Breast epithelium (tissue), 4 donors: Measurements from ENCODE around the gene COPS3. TPM values are rescaled to one million over a fixed set of nuclear protein-coding genes. Genes with fewer than 3 reads are reported as not detected.
A peak's percentile ranks its signal among the peaks of the same experiment; 100 is the strongest.

Experiments
- DNase-seq, 2 donors: peaks; one replicate each; pipeline ENCODE4 v3.0.0-alpha.2; 2019; ENCODE audit warnings: low spot score in 2 of 2
- H3K27ac ChIP-seq, 2 donors: fragments of 200-600 bp; sonication (generic) in 1 of 2; one replicate each; pipeline ENCODE4 v1.5.1; 2016 to 2019; ENCODE audit warnings: mild to moderate bottlenecking in 1 of 2
- H3K27me3 ChIP-seq, 2 donors: fragments of 200-600 bp; sonication (generic) in 1 of 2; one replicate each; pipeline versions ENCODE4 v1.5.1 to v1.6.0; 2017 to 2019; ENCODE audit warnings: control low read depth in 1 of 2, mild to moderate bottlenecking in 1 of 2
- H3K36me3 ChIP-seq: fragments of 200-600 bp; one replicate; pipeline ENCODE4 v1.5.1; 2019
- H3K4me1 ChIP-seq, 2 donors: fragments of 200-600 bp; sonication (generic); one replicate each; pipeline ENCODE4 v1.5.1; 2016 to 2019; ENCODE audit warnings: control low read depth in 1 of 2
- H3K4me3 ChIP-seq, 3 donors: fragments of 200-600 bp; sonication (generic); 1 replicate in 2 of 3; 2 replicates in 1 of 3; pipeline ENCODE4 v1.5.1; 2016 to 2019; ENCODE audit warnings: mild to moderate bottlenecking in 3 of 3, moderate library complexity in 2 of 3
- H3K9me3 ChIP-seq, 2 donors: fragments of 200-600 bp; sonication (generic) in 1 of 2; one replicate each; pipeline ENCODE4 v1.5.1; 2016 to 2019; ENCODE audit warnings: control low read depth in 1 of 2
- CTCF ChIP-seq, 3 donors: fragments of 450-650 bp; IDR thresholded peaks; one replicate each; pipeline ENCODE4 v1.5.1; 2016 to 2017; ENCODE audit warnings: antibody characterized with exemption in 3 of 3, mild to moderate bottlenecking in 3 of 3, moderate library complexity in 3 of 3
- POLR2A ChIP-seq: fragments of 450-650 bp; IDR thresholded peaks from one replicate; pipeline ENCODE4 v1.6.1; 2016; ENCODE audit warnings: antibody characterized with exemption, mild to moderate bottlenecking, moderate library complexity
- POLR2AphosphoS5 ChIP-seq, 3 donors: sonication (generic); formaldehyde crosslinking; IDR thresholded peaks; one replicate each; pipeline ENCODE4 v1.6.1; 2017; ENCODE audit warnings: antibody characterized with exemption in 3 of 3
- intact Hi-C: fragments of 100-400 bp; cut with DNase I; formaldehyde crosslinking; loops from one replicate; pipeline ENCODE4 v1.15.1; 2023; ENCODE audit warnings: low total_unique reads
- total RNA-seq, 3 donors: library from RNA; depleted of rRNA; stranded (reverse); fragments of >200 nt; gene quantifications; one replicate each; pipeline ENCODE4 v1.1.0, GENCODE V29; 2016

Gene COPS3
- total RNA-seq, 3 donors from 2014 or later = 59.6 to 61.3 (median 60.6) TPM

DNA sequence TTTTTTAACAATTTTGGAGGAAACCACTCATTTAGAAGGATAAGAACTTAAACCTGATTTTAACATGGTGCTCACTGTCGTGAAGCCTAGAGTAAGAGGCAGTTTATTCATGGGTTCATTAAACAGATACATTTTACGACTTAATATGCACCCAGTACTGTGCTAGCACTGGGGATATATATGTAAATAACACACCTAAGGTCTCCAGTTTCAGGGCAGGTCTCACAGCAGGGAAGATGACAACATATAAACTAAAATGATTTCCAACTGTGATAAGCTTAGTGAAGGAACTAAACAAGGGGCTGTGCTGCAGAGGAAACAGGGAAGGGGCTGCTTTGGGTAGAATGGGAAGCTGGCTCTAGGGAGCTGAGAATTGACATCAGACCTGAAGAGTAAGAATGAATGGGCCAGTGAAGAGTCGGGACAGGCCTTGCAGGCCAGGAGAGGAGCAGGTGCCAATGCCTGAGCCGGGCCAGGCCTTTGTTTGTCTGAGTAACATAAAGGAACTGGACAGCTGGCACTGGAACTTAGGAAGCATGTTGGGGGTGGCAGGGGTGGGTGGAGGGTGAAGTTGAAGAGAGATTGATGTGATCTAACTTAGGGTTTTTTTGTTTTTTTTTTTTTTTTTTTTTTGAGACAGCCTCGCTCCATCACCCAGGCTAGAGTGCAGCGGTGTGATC lies 34.2 kb upstream of the COPS3 start:
- intact Hi-C loops = no loop called here
- H3K27ac ChIP-seq = no peak overlapping the region
- no peak for DNase-seq
- H3K36me3 ChIP-seq = no peaks in the 10 kb centered on the region
- TF ChIP-seq CTCF (IDR thresholded peaks at IDR 0.05) (no peak), POLR2A (no peak), POLR2AphosphoS5 (IDR thresholded peaks at IDR 0.05) (no peak)
- H3K9me3 ChIP-seq = no peaks in the 10 kb centered on the region
- no peaks in the 10 kb centered on the region for H3K4me1 ChIP-seq
- H3K4me3 ChIP-seq = no peak overlapping the region
- H3K27me3 ChIP-seq = no peaks in the 10 kb centered on the region

DNA sequence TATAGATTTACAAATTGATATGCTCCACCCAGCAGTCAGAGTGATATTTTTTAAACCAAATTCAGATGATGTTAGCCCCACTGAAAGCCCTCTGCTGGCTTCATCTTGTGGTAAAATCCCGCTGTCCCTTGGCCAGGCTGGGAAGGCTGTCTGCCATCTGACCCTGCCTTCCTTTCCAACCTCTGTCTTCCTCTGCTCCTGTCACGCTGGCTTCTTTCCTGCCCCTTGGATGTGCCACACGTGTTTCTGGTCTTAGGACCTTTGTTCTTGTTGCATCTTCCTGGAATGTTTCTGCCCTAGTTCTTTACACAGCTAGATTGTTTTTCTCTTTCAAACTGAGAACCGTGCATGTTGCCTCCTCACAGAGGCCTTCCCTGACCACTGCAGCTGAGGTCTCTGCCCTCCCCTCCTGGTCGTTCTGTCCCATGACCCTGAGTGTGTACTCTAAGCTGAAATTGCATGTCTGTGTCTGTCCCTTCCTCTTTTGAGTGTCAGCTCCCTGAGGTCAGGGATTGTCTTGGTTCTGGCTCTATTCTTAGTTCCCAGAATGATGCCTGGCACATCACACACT lies 33.5 kb upstream of the COPS3 start:
- H3K9me3 ChIP-seq = no peaks in the 10 kb centered on the region
- H3K27me3 ChIP-seq = no peaks in the 10 kb centered on the region
- no peak overlapping the region for H3K4me3 ChIP-seq
- no peaks in the 10 kb centered on the region for H3K36me3 ChIP-seq
- no peak for TF ChIP-seq POLR2A
- no peak for TF ChIP-seq CTCF (IDR thresholded peaks at IDR 0.05)
- no peak for TF ChIP-seq POLR2AphosphoS5 (IDR thresholded peaks at IDR 0.05)
- no peak for DNase-seq
- H3K4me1 ChIP-seq = no peaks in the 10 kb centered on the region
- H3K27ac ChIP-seq = no peak overlapping the region
- intact Hi-C loops = no loop called here

- intact Hi-C loops = no loop called here
- no peaks in the 10 kb centered on the region for H3K36me3 ChIP-seq
- peak; percentile 6 to 71 (median 50) for TF ChIP-seq CTCF (IDR thresholded peaks at IDR 0.05)
- TF ChIP-seq POLR2A = no peak
- H3K27me3 ChIP-seq = no peaks in the 10 kb centered on the region
- no peak overlapping the region for H3K4me3 ChIP-seq
- peak in 1 of 2 donors; percentile 35 for DNase-seq
- H3K9me3 ChIP-seq = no peaks in the 10 kb centered on the region
- no peaks in the 10 kb centered on the region for H3K4me1 ChIP-seq
- H3K27ac ChIP-seq = no peak overlapping the region
Observed at GRCh38 chr17:17313350-17313991, 32.4 kb upstream of the COPS3 start.

- Histone ChIP-seq H3K4me1 (no peaks in the 10 kb centered on the region), H3K4me3 (no peak overlapping the region), H3K36me3 (no peaks in the 10 kb centered on the region), H3K9me3 (no peaks in the 10 kb centered on the region), H3K27me3 (no peaks in the 10 kb centered on the region), H3K27ac (no peak overlapping the region)
- intact Hi-C loops = no loop called here
- TF ChIP-seq POLR2A (no peak), POLR2AphosphoS5 (IDR thresholded peaks at IDR 0.05) (no peak), CTCF (IDR thresholded peaks at IDR 0.05) (no peak)
- DNase-seq = no peak
Observed at GRCh38 chr17:17309356-17309755, 28.3 kb upstream of the COPS3 start.

- H3K4me1 ChIP-seq = no peaks in the 10 kb centered on the region
- H3K27me3 ChIP-seq = no peaks in the 10 kb centered on the region
- no peaks in the 10 kb centered on the region for H3K9me3 ChIP-seq
- no peak overlapping the region for H3K27ac ChIP-seq
- no peak overlapping the region for H3K4me3 ChIP-seq
- no peaks in the 10 kb centered on the region for H3K36me3 ChIP-seq
- no peak for DNase-seq
- intact Hi-C loops = no loop called here
- TF ChIP-seq POLR2AphosphoS5 (IDR thresholded peaks at IDR 0.05) = no peak
- TF ChIP-seq CTCF (IDR thresholded peaks at IDR 0.05) = no peak
- TF ChIP-seq POLR2A = no peak
Observed at GRCh38 chr17:17305281-17305801, 24.3 kb upstream of the COPS3 start.
